WTC11 (cell line): ENCODE measurements around the gene RNPS1.

Experiments used
- AFF4 ChIP-seq: sonication (generic); formaldehyde crosslinking; IDR thresholded peaks from 2 replicates; pipeline ENCODE4 v1.8.1; 2023; ENCODE audit warnings: mild to moderate bottlenecking, missing genetic modification reagents, borderline replicate concordance
- CTCF ChIP-seq: fragments of 200-600 bp; IDR thresholded peaks from 2 replicates; pipeline ENCODE4 v1.8.0; 2022; ENCODE audit warnings: antibody characterized with exemption
- JUN ChIP-seq: sonication (generic); formaldehyde crosslinking; IDR thresholded peaks from 2 replicates; pipeline ENCODE4 v1.8.0; 2023; ENCODE audit warnings: mild to moderate bottlenecking, missing genetic modification reagents
- MAX ChIP-seq: sonication (generic); formaldehyde crosslinking; IDR thresholded peaks from 2 replicates; pipeline ENCODE4 v1.8.0; 2022; ENCODE audit warnings: mild to moderate bottlenecking, missing genetic modification reagents
- NR3C1 ChIP-seq: sonication (generic); formaldehyde crosslinking; conservative IDR thresholded peaks from 2 replicates; pipeline ENCODE4 v1.8.1; 2023; ENCODE audit warnings: low read depth, mild to moderate bottlenecking, missing genetic modification reagents
- STAT6 ChIP-seq: sonication (generic); formaldehyde crosslinking; conservative IDR thresholded peaks from 2 replicates; pipeline ENCODE4 v1.8.1; 2023; ENCODE audit warnings: mild to moderate bottlenecking, low read depth, missing genetic modification reagents, moderate library complexity
- ZBTB43 ChIP-seq: sonication (generic); formaldehyde crosslinking; IDR thresholded peaks from 2 replicates; pipeline ENCODE4 v1.8.1; 2023; ENCODE audit warnings: mild to moderate bottlenecking, missing genetic modification reagents

GRCh38 chr16:2223942-2224486, 43.9 kb downstream of the RNPS1 start:
- TF ChIP-seq CTCF (no peak), NR3C1 (no peak), JUN (CRISPR knock-in tag) (no peak), ZBTB43 (no peak), AFF4 (CRISPR knock-in tag) (no peak), STAT6 (CRISPR knock-in tag) (no peak), MAX (no peak)
